GM21381 (cell line): ENCODE data around the gene GRID1.

Experiments
- ATAC-seq: cut with Tn5 transposase; IDR thresholded peaks from one replicate; pipeline ENCODE4 v1.9.1; 2021; ENCODE audit warnings: mild to moderate bottlenecking, moderate library complexity; ENCODE audit not compliant: unreplicated experiment

Gene GRID1

DNA sequence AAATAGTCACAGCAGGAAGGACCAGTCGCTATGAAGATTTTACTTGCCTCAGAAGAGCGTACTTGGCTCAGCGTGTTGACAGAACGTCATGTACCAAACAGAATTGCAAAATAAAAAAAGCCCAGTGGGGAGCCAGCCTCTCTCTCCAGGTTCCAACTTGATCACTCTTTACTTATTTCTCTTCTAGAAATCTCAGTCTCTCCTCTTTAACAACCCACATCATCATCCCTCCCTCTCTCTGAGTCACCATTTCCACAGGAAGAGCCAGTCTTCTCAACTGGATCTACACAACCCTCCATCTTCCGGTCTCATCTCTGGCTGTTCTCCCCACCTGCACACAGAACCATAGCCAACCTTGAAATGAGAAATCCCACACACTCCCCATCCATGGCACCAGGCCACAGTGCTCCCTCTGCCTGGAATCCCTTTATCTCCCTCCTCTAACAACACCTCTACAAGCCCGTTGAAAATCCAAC lies 718.3 kb downstream of the GRID1 start:
- ATAC-seq = no peak

DNA sequence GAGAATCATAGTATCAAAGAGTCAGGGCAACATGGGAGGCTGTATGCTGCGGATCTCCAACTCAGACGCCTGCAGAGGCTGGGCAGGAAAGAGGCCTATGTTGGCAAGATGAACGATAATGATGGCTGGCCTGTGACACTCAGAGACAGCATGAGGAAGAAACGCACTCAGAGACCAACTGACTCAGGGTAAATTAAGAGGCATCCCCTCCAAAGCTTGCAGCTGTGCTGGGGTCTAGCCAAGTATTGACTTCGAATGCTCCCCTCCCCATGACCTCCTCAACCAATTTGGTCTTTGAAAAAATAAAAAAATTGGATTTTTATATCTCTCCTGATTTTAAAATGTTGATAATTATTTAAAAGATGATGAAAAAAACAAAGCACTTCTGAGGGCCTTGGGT lies 718.9 kb downstream of the GRID1 start:
- ATAC-seq = no peak

DNA sequence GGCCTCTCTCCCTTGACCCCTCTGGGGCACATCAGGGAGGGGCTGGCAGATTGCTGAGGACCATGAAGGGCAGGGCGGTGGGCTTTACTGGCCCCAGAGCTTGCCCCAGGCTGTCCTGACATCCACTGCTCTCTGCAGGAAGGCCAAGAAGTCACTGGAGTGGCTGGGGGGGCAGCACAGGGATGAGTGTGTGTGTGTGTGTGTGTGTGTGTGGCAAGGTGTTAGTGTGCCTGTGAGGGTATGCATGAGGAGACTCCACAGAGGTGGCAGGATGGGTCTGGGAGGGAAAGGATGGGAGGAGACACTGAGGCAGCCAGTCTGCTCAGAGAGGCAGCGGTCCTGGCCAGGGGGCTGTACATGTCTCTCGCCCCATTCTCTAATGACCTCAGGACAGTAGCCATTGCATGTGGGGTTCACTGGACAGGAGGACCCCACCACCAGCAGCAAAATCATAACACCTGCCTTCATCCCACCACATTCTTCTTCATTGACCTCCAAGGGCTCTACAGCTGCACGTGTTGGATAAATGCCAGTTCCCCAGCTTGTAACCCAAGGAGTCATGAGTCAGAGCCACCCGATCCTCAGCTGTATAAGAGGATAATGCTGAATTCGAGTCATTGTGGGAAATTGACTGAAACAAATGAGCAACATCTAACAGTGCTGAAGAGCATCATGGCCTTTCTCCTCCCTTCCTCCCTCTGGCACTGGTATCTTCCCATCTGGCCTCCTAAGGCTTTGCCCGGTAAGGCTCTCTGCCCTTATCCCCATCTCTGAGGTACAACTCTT lies 720.5 kb downstream of the GRID1 start:
- ATAC-seq = no peak

DNA sequence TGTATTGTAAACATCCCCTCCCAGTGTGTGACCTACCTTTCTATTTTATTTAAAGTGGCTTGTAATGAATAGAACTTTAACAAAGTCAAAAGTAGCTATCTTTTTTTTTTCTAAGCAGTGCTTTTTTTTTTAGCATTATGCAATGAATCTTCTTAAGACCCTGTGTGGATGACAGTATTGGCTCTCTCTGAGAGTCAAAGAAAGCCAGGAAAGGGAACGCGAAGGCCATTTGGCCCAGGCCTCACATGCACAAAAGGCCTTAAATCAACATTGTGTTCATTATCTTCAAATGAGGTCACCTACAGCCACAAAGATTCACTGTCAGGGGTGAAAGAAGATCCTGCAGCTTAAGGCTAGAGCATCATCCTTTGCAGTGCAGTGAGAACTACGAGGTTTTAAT lies 721.5 kb downstream of the GRID1 start:
- ATAC-seq = no peak

DNA sequence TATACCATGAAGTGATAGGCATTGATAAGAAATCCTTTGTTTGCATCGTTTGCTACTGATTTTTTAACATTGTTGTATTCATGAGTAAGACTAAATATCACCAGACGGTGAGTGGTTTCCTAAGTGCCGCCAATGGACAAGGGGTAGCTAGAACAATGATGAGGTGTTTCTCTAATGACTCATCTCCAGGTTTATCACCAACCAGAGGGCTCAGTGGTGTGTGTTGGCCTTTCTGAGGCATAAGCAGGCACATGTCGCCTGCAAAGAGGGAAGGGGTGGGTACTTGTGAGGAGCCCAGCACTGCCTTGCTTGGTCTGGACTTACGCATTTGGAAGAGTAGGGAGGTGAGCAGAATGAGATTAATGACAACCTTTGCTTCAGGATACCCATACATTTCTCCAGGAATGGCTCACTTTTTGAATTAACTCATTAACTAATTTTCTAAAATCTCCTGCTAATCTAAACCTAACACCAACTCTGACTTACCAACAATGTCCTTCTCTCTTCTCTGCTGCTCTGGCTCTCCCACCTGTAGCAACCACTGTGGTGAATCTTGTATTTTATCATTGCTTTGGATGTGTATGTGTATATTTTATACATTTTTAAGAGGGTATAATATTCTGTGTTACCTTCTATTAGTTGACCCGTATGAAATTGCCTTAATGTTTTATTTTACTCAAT lies 722.6 kb downstream of the GRID1 start:
- ATAC-seq = no peak

DNA sequence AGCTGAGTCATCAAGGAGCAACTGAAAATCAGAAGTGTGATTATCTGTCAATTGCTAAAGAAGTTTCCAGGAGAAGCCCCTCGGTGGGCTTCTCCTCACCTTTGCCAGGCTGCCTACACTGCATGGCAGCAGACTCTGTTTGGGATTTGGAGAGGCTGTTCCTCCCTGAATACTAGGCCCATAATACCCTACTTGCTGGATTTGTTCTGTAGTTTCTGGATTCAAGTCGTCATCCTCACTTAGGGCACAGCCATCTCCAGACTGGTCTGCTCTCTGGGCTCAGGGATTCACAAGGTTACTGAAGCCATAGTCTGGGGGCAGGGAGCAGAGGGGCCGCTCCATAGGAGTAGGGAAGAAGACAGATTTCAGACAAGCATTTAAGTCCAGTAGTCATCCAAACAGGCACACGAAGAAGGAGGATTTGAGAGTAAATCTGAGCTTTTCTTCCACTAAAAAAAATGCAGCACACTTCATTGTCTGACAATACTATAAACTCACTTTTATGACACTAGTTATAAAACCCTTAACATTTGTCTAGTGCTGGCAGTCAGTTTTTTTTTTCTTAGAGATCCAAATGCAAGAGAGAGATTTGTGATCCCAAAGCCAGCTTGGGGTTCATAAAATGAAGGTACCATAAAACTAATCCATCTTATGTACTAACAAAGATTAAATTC lies 723.3 kb downstream of the GRID1 start:
- ATAC-seq = no peak

DNA sequence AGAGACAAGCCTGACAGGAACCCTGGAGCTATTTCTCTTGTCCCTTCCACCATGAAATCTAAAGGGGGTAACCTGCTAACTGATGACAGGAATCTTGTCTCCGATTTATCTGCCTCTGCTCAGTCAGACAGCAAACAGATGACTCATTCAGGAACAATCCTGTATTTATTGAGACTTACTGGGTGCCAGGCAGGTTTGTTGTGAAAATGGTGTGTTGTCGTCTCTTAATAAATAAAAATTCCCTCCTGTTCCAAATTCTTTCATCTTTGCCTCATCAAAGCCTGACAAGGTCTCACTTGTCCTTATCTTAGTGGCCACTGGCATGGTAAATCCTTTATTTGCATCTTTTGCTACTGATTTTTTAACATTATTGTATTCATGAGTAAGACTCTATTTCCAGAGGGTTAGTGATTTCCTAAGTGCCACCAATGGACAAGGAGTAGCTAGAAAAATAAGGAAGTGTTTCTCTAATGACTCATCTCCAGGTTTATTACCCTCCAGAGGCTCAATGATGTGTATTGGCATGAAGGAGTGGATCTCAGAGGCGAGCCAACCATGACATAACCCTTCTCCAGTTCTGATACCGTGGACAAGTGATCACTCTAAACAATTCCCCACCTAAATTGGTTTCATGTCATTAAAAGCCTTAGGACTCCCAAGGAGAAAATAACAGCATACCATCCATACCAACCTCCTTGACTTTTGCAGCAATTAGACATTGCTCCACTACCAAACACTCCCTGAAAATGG lies 724.0 kb downstream of the GRID1 start:
- no peak for ATAC-seq

DNA sequence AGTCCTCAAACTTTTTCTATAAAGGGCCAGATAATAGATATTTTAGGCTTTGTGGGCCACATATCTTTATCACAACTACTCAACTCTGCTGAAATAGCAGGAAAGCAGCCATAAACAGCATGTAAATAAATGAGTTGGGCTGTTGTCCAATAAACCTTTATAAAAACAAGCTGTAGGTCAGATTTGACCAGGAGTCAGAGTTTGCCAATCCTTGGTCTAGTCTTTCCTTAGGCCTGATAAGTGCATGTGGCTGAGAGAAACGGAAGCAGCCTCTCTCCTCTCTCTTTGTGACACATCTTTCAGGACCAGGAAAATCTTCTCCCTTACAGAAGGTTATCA lies 724.5 kb downstream of the GRID1 start:
- no peak for ATAC-seq

DNA sequence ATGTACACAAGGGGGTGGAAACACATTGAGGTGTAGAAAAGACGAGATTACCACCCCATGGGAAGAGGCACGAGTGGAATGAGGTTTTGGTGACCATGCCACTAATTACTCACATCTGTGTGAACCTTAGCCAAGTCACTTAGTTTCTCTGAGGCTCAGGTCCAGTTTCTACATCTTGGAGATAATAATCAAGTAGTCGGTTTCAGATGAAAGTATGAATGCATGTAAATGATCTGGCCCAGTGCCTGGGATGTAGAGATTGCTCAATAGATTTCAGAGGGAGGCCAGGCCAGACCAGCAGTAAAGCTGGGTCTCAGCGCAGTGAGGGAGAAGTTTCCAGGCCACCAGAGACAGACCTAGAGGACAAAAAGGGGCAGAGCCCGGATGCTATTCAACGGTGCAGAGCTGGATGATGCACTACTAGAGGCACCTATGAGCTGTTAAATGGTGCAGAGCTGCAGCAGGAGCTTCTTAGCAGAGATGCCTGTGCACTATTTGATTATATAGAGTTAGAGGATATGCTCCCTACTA lies 725.1 kb downstream of the GRID1 start:
- no peak for ATAC-seq

DNA sequence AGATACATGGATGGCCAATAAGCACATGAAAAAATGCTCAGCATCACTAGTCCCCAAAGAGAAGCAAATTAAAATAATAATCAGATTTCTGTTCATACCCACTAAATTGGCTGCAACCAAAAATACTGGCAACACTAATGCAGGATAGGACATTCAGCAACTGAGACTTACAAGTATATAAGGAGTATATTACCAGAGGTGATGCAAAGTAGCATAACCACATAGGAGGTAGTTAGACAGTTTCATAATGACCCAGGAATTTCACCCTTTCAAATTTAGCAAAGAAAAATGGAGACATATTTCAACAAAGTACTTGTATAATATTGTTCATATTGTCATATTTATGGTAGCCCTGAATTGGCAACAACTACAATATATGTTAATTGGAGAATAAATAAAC lies 727.8 kb downstream of the GRID1 start:
- no peak for ATAC-seq

DNA sequence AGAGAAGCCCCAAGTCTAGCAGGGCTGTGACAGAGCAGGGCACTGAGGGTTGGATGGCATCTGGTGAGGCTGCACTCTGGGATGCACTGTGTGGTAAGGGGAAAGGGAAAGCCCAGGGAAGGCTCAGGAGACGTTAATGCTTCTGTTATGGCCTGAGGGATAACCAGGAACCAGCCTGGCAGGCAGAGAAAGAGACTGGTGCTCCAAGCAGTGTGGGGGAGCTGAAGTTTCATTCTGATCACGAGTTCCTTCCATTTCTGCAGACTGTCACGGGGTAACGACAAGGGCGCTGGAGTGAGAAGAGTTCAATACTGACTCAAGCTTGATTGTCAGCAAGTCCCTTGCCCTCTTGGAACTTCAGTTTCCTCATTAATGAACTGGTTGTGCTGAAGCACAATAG lies 730.9 kb downstream of the GRID1 start:
- no peak for ATAC-seq

DNA sequence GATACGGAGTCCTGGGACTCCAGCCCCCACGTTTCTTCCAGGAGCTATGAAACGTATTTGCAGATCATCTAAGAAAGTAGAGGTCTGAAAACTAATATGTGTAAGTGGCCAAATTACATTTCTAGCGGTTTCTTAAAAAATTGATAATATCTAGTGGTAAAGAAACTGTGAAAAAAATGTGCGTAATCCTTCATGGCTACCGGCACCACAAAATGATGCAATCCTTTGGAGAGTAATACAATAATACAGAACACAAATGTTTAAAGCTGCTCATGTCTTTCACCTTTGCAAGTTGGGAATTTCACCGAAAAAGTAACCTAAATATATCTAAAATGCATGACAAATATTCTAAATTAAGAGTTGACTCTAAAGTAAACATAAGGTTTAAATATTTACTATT lies 742.1 kb downstream of the GRID1 start:
- no peak for ATAC-seq

DNA sequence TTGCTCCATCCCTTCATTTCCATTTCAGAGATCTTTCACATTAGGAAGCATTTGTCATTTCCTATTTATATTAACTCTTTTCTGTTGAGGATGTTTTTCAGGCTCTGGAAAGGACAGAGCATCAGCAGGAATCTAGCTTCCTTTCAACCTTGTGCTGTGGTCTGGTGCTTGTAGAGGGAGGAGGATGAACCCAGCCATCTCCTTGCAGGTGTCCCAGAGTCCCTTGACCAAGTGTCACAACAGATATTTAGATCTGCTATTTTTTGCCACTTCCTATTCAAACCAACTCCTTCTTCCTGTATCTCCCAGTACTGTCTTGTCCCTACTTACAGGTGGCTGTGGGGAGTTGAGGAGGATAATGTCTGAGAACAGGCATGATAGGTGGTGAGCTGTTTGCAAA lies 742.8 kb downstream of the GRID1 start:
- no peak for ATAC-seq

DNA sequence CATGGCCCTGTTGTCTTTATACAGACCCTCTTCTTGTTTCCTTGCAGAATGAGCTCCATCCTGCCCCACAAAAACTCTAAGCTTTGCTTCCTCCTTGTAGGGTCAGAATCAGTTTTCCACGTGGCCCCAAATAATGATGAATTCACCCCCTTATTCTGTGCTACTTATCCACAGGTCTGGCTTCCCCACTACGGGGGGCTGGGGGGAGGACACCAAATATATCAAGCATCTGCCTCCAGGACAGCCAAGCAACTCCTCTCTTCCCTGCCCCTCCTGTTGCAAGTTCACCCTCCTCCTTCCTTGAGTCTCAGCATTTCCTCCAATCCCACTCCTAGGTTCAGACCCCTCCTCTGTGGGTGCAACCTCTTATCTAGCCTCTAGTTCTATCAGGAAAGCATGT lies 743.3 kb downstream of the GRID1 start:
- ATAC-seq = no peak

DNA sequence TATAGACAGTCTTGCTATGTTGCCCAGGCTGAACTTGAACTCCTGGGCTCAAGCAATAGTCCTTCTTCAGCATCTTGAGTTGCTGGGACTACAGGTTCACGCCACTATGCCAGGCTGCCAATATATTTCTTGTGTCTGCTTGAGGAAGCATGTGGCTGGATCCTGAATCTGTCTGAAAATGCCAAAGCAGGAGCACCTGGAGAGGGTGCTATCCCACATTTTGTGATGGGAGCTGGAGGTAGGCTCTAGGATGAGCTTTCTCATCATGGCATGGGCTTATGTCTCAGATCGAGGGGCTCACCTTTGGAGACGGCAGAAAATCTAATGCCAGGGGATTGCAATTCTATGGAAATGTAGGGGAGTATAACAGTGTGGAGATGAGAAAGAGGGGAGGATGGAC lies 744.2 kb downstream of the GRID1 start:
- ATAC-seq = no peak

DNA sequence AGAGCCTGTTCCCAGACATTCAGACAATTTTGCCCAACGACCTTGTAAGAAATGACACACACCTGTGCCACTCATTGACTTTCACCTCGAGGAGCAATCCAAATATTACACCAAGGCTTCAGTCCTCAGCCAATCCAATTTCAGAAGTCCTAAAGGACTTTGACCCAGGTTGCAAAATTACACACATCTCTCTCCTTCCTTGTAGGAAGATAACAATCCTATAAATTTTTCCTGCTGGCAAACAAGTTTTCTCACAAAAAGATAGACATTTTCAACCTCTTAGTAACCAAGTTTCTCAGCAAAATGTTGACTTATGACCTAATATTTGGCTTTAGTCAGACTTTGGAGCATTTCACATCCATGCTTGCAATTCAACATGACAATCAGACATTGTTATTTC lies 745.0 kb downstream of the GRID1 start:
- ATAC-seq = no peak

DNA sequence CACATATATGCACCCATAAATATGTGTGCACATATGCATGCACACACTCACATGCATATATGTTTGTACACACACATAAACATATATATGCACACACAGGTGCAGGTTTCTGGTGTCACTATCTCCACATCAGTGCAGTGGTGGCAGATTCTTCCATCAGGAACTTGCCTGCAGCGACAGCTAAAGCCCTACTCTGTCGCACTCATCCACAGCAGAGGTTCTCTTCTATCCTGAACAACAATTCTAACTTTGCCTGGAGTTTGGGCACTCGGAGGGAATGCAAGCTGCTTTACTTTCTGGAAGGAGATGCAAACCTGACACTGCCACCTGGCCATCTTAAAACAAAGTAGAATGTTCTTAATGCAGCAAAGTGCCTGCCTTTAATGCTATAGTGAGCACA lies 745.8 kb downstream of the GRID1 start:
- ATAC-seq = no peak

DNA sequence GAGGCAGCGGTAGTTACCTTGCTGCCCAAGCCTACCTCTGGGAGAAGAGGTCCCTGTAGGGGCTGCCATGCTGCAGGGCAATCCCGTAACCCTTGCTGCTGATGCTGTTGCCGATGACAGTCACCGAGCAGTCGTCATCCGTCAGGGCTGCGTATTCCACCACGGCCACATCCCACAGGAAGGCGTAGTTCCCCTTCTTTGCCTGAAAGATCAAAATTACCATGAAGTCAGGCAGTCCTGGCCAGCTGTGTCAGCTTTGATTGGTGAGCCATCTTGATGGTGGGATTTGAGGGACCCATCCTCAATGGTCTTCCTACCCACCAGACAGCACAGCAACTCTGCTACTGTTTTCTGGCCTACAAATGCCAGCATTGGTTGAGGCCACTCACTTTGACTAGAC lies 746.8 kb downstream of the GRID1 start:
- no peak for ATAC-seq

DNA sequence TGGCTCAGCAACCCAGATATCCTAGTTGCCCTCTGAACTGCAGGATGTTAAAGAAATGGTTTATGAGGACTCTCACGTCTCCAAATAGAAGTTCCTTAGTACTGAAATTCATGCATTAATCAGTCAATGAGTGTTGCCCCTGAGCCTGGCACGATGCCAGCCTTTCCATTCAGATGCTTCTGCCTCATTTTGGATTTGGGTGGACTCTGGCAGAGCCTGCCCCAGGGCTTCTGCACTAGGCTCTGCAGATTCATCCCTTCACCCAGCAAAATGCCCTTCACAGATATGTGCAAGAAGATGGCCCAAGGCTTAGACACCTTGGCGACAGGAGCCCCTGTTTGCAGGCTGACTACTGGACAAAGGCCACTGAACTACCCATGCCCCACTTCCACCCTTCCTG lies 747.8 kb downstream of the GRID1 start:
- no peak for ATAC-seq

DNA sequence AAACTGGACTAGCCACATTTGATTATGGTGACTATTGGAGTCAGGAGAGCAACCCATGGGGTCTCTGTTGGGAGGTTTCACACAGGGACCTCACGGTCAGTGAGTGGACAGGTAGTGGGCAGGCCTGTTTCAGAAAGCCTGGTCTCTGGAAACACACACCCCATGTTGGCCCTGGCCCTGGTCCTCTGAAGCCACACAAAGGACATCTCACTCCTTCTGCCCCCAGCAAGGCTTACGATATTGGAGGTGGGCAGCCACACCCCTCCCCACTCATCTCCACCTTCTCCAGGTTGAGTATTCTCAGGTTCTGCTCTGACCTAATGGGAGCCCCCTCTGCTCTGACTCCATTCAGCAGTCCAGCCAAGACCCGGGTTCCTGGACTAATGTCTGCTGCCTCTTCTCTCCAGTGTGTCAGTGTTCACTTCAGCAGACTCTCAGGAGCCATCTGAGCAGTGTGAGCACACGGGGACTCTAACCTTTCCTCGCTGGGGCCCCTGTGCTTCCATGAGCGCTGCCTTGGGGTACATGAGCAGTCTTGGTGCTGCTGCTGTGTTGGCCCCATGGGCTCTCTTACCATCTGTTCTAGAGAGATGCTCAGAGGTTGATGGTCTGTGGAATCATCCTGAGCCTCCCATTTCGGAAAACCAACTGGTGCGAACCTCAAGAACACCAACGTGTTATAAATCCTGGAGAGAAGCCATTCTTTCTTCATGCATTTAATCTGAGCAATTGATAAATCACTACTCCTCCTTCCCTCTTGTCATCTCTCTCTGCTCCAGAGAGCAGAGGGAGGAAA lies 748.6 kb downstream of the GRID1 start:
- no peak for ATAC-seq
